SU-DHL-6 (cell line): ENCODE measurements around the gene CAAP1.
"Not testable (repeated sequence)": the region's sequence is repeated elsewhere in the genome, so short reads cannot be mapped to it uniquely, and the experiment has no call there.

Experiments used
- H2AFZ ChIP-seq: fragments of 200-600 bp; sonication (generic); 2 replicates; pipeline ENCODE4 v1.6.1; 2014; ENCODE audit warnings: low read depth, mild to moderate bottlenecking, moderate library complexity, mixed read lengths, antibody characterized with exemption, low read length; ENCODE audit not compliant: severe bottlenecking
- H3F3A ChIP-seq: fragments of 200-600 bp; shearing (Covaris generic); 2 replicates; pipeline ENCODE4 v1.6.0; 2016; ENCODE audit warnings: antibody characterized with exemption, mild to moderate bottlenecking; ENCODE audit not compliant: insufficient read depth
- H3K27ac ChIP-seq: fragments of 200-600 bp; sonication (generic); 2 replicates; pipeline ENCODE4 v1.5.1; 2016; ENCODE audit warnings: low read depth, mild to moderate bottlenecking, low read length, moderate library complexity, mixed read lengths
- H3K27me3 ChIP-seq: fragments of 200-600 bp; sonication (generic), shearing (Covaris generic); 2 replicates; pipeline ENCODE4 v1.6.0; 2014; ENCODE audit warnings: mild to moderate bottlenecking, low read length
- H3K36me3 ChIP-seq: fragments of 200-600 bp; sonication (generic); 2 replicates; pipeline ENCODE4 v1.6.1; 2014; ENCODE audit warnings: mild to moderate bottlenecking, low read length, mixed read lengths
- H3K4me2 ChIP-seq: fragments of 300-600, 200-600 bp; shearing (Covaris generic), sonication (generic); 2 replicates; pipeline ENCODE4 v1.6.0; 2014; ENCODE audit warnings: low read length, low read depth, mild to moderate bottlenecking; ENCODE audit not compliant: poor library complexity, severe bottlenecking
- H3K4me3 ChIP-seq: fragments of 200-600 bp; sonication (generic); 2 replicates; pipeline ENCODE4 v1.5.1; 2014; ENCODE audit warnings: antibody characterized with exemption, low read length, mild to moderate bottlenecking, mixed read lengths; ENCODE audit not compliant: insufficient read depth, poor library complexity, severe bottlenecking
- H3K79me2 ChIP-seq: fragments of 200-600 bp; sonication (generic); 2 replicates; pipeline ENCODE4 v1.6.1; 2014; ENCODE audit warnings: mild to moderate bottlenecking, low read length, moderate library complexity; ENCODE audit not compliant: insufficient read depth
- H3K9ac ChIP-seq: fragments of 200-600 bp; sonication (generic); 2 replicates; pipeline ENCODE4 v1.7.0; 2014; ENCODE audit warnings: mild to moderate bottlenecking, low read length
- H3K9me2 ChIP-seq: fragments of 200-600 bp; sonication (generic); replicated peaks from 2 replicates; pipeline ENCODE4 v1.6.1; 2014; ENCODE audit warnings: low read length; ENCODE audit not compliant: insufficient read depth
- H3K9me3 ChIP-seq: fragments of 200-600 bp; sonication (generic); 2 replicates; pipeline ENCODE4 v1.6.1; 2014; ENCODE audit warnings: low read length, mixed read lengths; ENCODE audit not compliant: insufficient read depth
- H4K20me1 ChIP-seq: fragments of 200-600 bp; sonication (generic); 2 replicates; pipeline ENCODE4 v1.6.1; 2014; ENCODE audit warnings: low read depth, mild to moderate bottlenecking, antibody characterized with exemption, low read length, moderate library complexity, mixed read lengths
- EZH2phosphoT487 ChIP-seq: fragments of 200-600 bp; sonication (generic), shearing (Covaris generic); conservative IDR thresholded peaks from 2 replicates; pipeline ENCODE4 v1.6.1; 2018; ENCODE audit warnings: mild to moderate bottlenecking, antibody characterized with exemption, low read length, moderate library complexity, mixed read lengths
- TF ChIP-seq, protein P1 (sequence below): fragments of 200-600 bp; sonication (generic); IDR thresholded peaks from one replicate; pipeline ENCODE4 v1.5.1; 2017; ENCODE audit warnings: antibody characterized with exemption, mild to moderate bottlenecking, low read length, moderate library complexity; ENCODE audit not compliant: insufficient read depth, poor library complexity, severe bottlenecking

The CAAP1 gene

DNA sequence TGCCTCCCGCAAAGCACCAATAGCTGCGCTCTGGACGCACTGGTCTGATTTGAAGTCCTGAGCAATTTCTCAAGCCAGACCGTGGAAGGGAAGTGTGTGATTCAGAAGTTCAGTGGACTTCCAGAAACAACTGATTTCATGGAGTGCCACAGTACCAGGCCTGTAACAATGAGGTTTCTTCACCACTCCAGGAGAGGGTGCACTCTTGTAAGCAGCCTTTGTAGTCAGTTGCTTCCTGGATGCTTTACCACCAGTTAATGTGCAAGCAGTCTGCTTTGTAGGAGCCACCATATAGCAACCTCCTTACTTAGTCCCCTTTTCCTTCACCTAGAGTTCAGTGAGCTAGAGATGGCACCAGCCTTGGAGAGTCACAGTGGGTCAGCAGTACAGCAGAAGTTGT is 12.3 kb downstream of the CAAP1 start:
- H3K79me2 ChIP-seq, result peaks cover 15% of the 10 kb centered on the region
- no peak overlapping the region for H3K9ac ChIP-seq
- peaks cover 64% of the 10 kb centered on the region for H3K36me3 ChIP-seq
- H3K27me3 ChIP-seq, result no peaks in the 10 kb centered on the region
- no peaks in the 10 kb centered on the region for H4K20me1 ChIP-seq
- H3K27ac ChIP-seq, result no peak overlapping the region
- no peaks in the 10 kb centered on the region for H3F3A ChIP-seq
- H3K4me3 ChIP-seq, result no peak overlapping the region
- no peak overlapping the region for H2AFZ ChIP-seq
- TF ChIP-seq EZH2phosphoT487, result no peak
- TF ChIP-seq, protein P1, sequence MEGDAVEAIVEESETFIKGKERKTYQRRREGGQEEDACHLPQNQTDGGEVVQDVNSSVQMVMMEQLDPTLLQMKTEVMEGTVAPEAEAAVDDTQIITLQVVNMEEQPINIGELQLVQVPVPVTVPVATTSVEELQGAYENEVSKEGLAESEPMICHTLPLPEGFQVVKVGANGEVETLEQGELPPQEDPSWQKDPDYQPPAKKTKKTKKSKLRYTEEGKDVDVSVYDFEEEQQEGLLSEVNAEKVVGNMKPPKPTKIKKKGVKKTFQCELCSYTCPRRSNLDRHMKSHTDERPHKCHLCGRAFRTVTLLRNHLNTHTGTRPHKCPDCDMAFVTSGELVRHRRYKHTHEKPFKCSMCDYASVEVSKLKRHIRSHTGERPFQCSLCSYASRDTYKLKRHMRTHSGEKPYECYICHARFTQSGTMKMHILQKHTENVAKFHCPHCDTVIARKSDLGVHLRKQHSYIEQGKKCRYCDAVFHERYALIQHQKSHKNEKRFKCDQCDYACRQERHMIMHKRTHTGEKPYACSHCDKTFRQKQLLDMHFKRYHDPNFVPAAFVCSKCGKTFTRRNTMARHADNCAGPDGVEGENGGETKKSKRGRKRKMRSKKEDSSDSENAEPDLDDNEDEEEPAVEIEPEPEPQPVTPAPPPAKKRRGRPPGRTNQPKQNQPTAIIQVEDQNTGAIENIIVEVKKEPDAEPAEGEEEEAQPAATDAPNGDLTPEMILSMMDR, result no peak
- peaks cover 16% of the 10 kb centered on the region; the same call in 1 of the 2 replicates for H3K9me3 ChIP-seq
- no peak overlapping the region for H3K4me2 ChIP-seq
- H3K9me2 ChIP-seq, result no peaks in the 10 kb centered on the region

DNA sequence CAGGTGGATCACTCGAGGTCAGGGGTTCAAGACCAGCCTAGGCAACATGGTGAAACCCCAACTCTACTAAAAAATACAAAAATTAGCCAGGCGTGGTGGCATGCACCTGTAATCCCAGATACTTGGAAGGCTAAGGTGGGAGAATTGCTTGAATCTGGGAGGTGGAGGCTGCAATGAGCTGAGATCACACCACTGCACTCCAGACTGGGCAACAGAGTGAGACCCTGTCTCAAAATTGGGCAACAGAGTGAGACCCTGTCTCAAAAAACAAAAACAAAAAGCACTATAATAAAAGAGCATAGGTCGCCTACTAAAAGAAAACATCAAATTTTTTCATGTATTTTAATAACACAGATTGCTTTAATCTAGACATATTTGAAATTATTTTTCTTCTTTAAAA is 17.4 kb downstream of the CAAP1 start:
- H2AFZ ChIP-seq, H3K4me3 ChIP-seq, H3K9me3 ChIP-seq, H3K9me2 ChIP-seq, H3K27ac ChIP-seq, H3K4me2 ChIP-seq, H4K20me1 ChIP-seq, H3K79me2 ChIP-seq, H3K27me3 ChIP-seq, H3F3A ChIP-seq, H3K9ac ChIP-seq: not testable (repeated sequence)
- peaks cover 27% of the 10 kb centered on the region; the same call in 1 of the 2 replicates for H3K36me3 ChIP-seq

DNA sequence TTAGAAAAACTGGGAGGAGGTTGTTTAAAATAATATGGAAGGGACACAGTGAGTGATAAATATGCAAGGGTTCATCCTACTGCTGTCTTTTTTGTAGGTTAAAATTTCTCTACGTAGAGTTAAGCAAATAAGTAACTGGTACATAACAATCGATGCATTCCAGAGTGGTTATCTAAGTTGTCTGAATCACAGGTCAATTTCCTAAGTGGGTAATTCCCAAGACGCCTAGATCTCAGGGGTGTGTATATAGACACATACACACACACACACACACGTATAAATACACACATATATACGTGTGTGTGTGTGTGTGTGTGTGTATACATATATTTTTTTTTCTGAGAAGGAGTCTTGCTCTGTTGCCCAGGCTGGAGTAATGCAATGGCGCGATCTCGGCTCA is 22.3 kb downstream of the CAAP1 start:
- no peak overlapping the region for H3K9ac ChIP-seq
- no peak overlapping the region for H3K4me2 ChIP-seq
- peaks cover 7% of the 10 kb centered on the region for H3K79me2 ChIP-seq
- peaks cover 14% of the 10 kb centered on the region; the same call in 1 of the 2 replicates for H3K36me3 ChIP-seq
- H3K9me2 ChIP-seq, result no peaks in the 10 kb centered on the region
- TF ChIP-seq EZH2phosphoT487, result no peak
- TF ChIP-seq, protein P1, result no peak
- no peaks in the 10 kb centered on the region for H3F3A ChIP-seq
- no peak overlapping the region for H3K4me3 ChIP-seq
- H2AFZ ChIP-seq, result no peak overlapping the region
- no peaks in the 10 kb centered on the region for H3K9me3 ChIP-seq
- no peak overlapping the region for H3K27ac ChIP-seq
- H3K27me3 ChIP-seq, result no peaks in the 10 kb centered on the region
- no peaks in the 10 kb centered on the region; the same call in 1 of the 2 replicates for H4K20me1 ChIP-seq

DNA sequence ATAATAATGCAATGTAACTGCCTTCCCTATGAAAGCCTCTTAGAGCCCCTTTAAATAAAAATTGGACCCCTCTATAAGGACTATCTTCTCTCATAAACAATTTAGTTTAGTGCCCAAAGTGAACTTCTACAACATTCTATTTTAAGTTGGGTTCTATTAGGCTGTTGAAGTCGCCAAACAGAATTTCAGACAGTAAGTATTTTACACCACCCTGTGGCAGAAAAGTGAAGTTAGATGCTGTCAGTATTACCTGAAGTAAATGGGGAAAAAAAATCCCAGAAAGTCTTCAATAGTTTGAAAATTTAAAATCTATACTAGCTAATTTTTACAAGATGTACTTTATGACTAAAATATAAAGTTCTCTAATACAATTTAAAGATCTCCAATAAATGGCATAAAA is 29.5 kb downstream of the CAAP1 start:
- H2AFZ ChIP-seq, result no peak overlapping the region
- H3K36me3 ChIP-seq, result peaks cover 19% of the 10 kb centered on the region
- peaks cover 2% of the 10 kb centered on the region; the same call in 1 of the 2 replicates for H3K79me2 ChIP-seq
- H4K20me1 ChIP-seq, result no peaks in the 10 kb centered on the region
- H3K4me2 ChIP-seq, result no peak overlapping the region
- H3K9me2 ChIP-seq, result no peaks in the 10 kb centered on the region
- no peak overlapping the region for H3K27ac ChIP-seq
- H3F3A ChIP-seq, result peaks cover 8% of the 10 kb centered on the region; the same call in 1 of the 2 replicates
- no peaks in the 10 kb centered on the region for H3K27me3 ChIP-seq
- H3K9me3 ChIP-seq, result no peaks in the 10 kb centered on the region
- H3K4me3 ChIP-seq, result no peak overlapping the region
- H3K9ac ChIP-seq, result no peak overlapping the region
- TF ChIP-seq EZH2phosphoT487, result no peak
- TF ChIP-seq, protein P1, result no peak
